NCI-H524 treated with DMSO at 0.1 percent for 48 hours (cell line): Measurements from ENCODE around the gene ZNF451.
A peak's percentile ranks its signal among the peaks of the same experiment; 100 is the strongest.

Source experiments
- DNase-seq: peaks from one replicate; lab custom pipeline; 2025; lab: John Stamatoyannopoulos, UW

ZNF451 gene

GRCh38 chr6:57147955-57148858 is 58.2 kb downstream of the ZNF451 start:
- no peak for DNase-seq

GRCh38 chr6:57158658-57159057 is 68.7 kb downstream of the ZNF451 start:
- no peak for DNase-seq

- DNase-seq: no peak
These were observed 69.1 kb downstream of the ZNF451 start for GRCh38 chr6:57159127-57159526.

- no peak for DNase-seq
These were observed 72.0 kb downstream of the ZNF451 start for GRCh38 chr6:57162028-57162427.

GRCh38 chr6:57162516-57162915 is 72.5 kb downstream of the ZNF451 start:
- DNase-seq: no peak

GRCh38 chr6:57163956-57164355 is 74.0 kb downstream of the ZNF451 start:
- DNase-seq: no peak

- no peak for DNase-seq
These were observed 75.1 kb downstream of the ZNF451 start for GRCh38 chr6:57165080-57165479.

GRCh38 chr6:57172136-57173055 is 82.4 kb downstream of the ZNF451 start, which contains the start of gene BAG2:
Gene BAG2 (plus strand): TSS chr6:57172326. CDS start chr6:57172698, 372 bp downstream.
- DNase-seq: peak; percentile 38

- no peak for DNase-seq
These were observed 83.3 kb downstream of the ZNF451 start for GRCh38 chr6:57173056-57173885.

- no peak for DNase-seq
These were observed 84.0 kb downstream of the ZNF451 start for GRCh38 chr6:57173886-57174510.

- DNase-seq: no peak
These were observed 84.5 kb downstream of the ZNF451 start for GRCh38 chr6:57174511-57174907.

GRCh38 chr6:57177545-57178265 is 87.7 kb downstream of the ZNF451 start:
- no peak for DNase-seq

GRCh38 chr6:57180596-57180995 is 90.6 kb downstream of the ZNF451 start:
- no peak for DNase-seq

- no peak for DNase-seq
These were observed 92.0 kb downstream of the ZNF451 start for GRCh38 chr6:57182017-57182432.

GRCh38 chr6:57183336-57183735 is 93.3 kb downstream of the ZNF451 start:
- no peak for DNase-seq

GRCh38 chr6:57190140-57190539 is 100.2 kb downstream of the ZNF451 start:
- DNase-seq: no peak

GRCh38 chr6:57193177-57193576 is 103.2 kb downstream of the ZNF451 start:
- DNase-seq: no peak

GRCh38 chr6:57195457-57195856 is 105.5 kb downstream of the ZNF451 start:
- DNase-seq: no peak

GRCh38 chr6:57198926-57199636 is 109.1 kb downstream of the ZNF451 start:
- no peak for DNase-seq

- DNase-seq: no peak
These were observed 111.7 kb downstream of the ZNF451 start for GRCh38 chr6:57201718-57202117.
